IMR-90 (cell line): ENCODE measurements around the gene RORB. TPM values are rescaled to one million over a fixed set of nuclear protein-coding genes. Genes with fewer than 3 reads are reported as not detected.
A peak's percentile ranks its signal among the peaks of the same experiment; 100 is the strongest.

Experiments
- ATAC-seq: fragments of 200-7000 bp; cut with Tn5 transposase; 2 replicates; pipeline ENCODE4 v1.9.1; 2020; ENCODE audit warnings: low read depth, mild to moderate bottlenecking, moderate library complexity
- BruUV-seq: library from RNA; stranded (reverse); fragments of 400-500 nt; replicated peaks from 2 replicates; lab custom pipeline; 2021; lab: Mats Ljungman, UMichigan
- CTCF ChIA-PET: fragments of 300-600 bp; formaldehyde crosslinking; extraction: SDS; loops from one replicate; lab custom pipeline; 2021; ENCODE audit warnings: antibody characterized with exemption; lab: Yijun Ruan, JAX
- POLR2A ChIA-PET: fragments of 300-600 bp; sonication (Branson Sonifier 250); formaldehyde crosslinking; loops from one replicate; lab custom pipeline; 2022; ENCODE audit warnings: antibody characterized with exemption; ENCODE audit not compliant: unreplicated experiment; lab: Charles Lee
- DNase-seq: peaks from one replicate; pipeline ENCODE4 v3.0.0; 2013
- H2AFZ ChIP-seq: replicated peaks from 2 replicates; pipeline ENCODE3; 2013; ENCODE audit warnings: low read length, mild to moderate bottlenecking; ENCODE audit not compliant: poor library complexity
- H2AK5ac ChIP-seq: 2 replicates; pipeline ENCODE4 v1.6.1; 2013; ENCODE audit warnings: low read depth, low read length, inconsistent platforms
- H2AK9ac ChIP-seq: replicated peaks from 2 replicates; pipeline ENCODE3; 2013; ENCODE audit warnings: mild to moderate bottlenecking, low read depth, low read length, moderate library complexity; ENCODE audit not compliant: poor library complexity
- H2BK120ac ChIP-seq: 2 replicates; pipeline ENCODE4 v1.6.1; 2013; ENCODE audit warnings: low read depth, low read length, inconsistent platforms
- H2BK15ac ChIP-seq: 3 replicates; pipeline ENCODE4 v1.6.1; 2013; ENCODE audit warnings: low read depth, low read length, inconsistent platforms
- H2BK20ac ChIP-seq: 2 replicates; pipeline ENCODE4 v1.6.1; 2013; ENCODE audit warnings: low read depth, mild to moderate bottlenecking, inconsistent platforms, low read length, moderate library complexity
- H2BK5ac ChIP-seq: 2 replicates; pipeline ENCODE4 v1.6.1; 2013; ENCODE audit warnings: mild to moderate bottlenecking, low read depth, low read length, inconsistent platforms; ENCODE audit not compliant: poor library complexity, severe bottlenecking
- H3K14ac ChIP-seq: replicated peaks from 2 replicates; pipeline ENCODE4 v1.6.1; 2013; ENCODE audit warnings: low read depth, low read length, inconsistent platforms
- H3K18ac ChIP-seq: 2 replicates; pipeline ENCODE4 v1.6.1; 2013; ENCODE audit warnings: low read depth, low read length, control low read depth
- H3K23ac ChIP-seq: 2 replicates; pipeline ENCODE4 v1.6.1; 2013; ENCODE audit warnings: low read depth, low read length, inconsistent platforms
- H3K27ac ChIP-seq: 2 replicates; pipeline ENCODE4 v1.5.1; 2013; ENCODE audit warnings: mild to moderate bottlenecking, control low read depth, low read length; ENCODE audit not compliant: insufficient read depth
- H3K27me3 ChIP-seq: 2 replicates; pipeline ENCODE4 v1.6.1; 2013; ENCODE audit warnings: low read length; ENCODE audit not compliant: control insufficient read depth, insufficient read depth
- H3K36me3 ChIP-seq: 2 replicates; pipeline ENCODE4 v1.6.1; 2013; ENCODE audit warnings: low read length, mixed read lengths; ENCODE audit not compliant: control insufficient read depth, insufficient read depth
- H3K4ac ChIP-seq: 2 replicates; pipeline ENCODE4 v1.6.1; 2013; ENCODE audit warnings: low read depth, low read length, inconsistent platforms
- H3K4me1 ChIP-seq: 2 replicates; pipeline ENCODE4 v1.6.1; 2013; ENCODE audit warnings: low read length, mixed read lengths; ENCODE audit not compliant: control insufficient read depth, insufficient read depth
- H3K4me2 ChIP-seq: 2 replicates; pipeline ENCODE4 v1.6.1; 2013; ENCODE audit warnings: low read depth, mild to moderate bottlenecking, control low read depth, low read length, moderate library complexity
- H3K4me3 ChIP-seq: 2 replicates; pipeline ENCODE4 v1.5.1; 2013; ENCODE audit warnings: low read depth, mild to moderate bottlenecking, control low read depth, low read length, moderate library complexity; ENCODE audit not compliant: insufficient read depth
- H3K56ac ChIP-seq: 2 replicates; pipeline ENCODE4 v1.6.1; 2013; ENCODE audit warnings: low read length, inconsistent platforms; ENCODE audit not compliant: insufficient read depth; ENCODE audit errors: extremely low read depth
- H3K79me1 ChIP-seq, 2 experiments: 2 replicates each; pipeline ENCODE4 v1.6.1; 2013; ENCODE audit warnings: low read length in 2 of 2, inconsistent platforms in 1 of 2, low read depth in 1 of 2
- H3K9ac ChIP-seq: 2 replicates; pipeline ENCODE4 v1.6.1; 2013; ENCODE audit warnings: low read depth, low read length, control low read depth
- H3K9me1 ChIP-seq: 2 replicates; pipeline ENCODE4 v1.6.1; 2013; ENCODE audit warnings: low read length, inconsistent platforms; ENCODE audit not compliant: insufficient read depth
- H3K9me3 ChIP-seq: 2 replicates; pipeline ENCODE4 v1.6.1; 2013; ENCODE audit warnings: low read length; ENCODE audit not compliant: control insufficient read depth, insufficient read depth
- H4K20me1 ChIP-seq: 2 replicates; pipeline ENCODE4 v1.6.1; 2013; ENCODE audit warnings: low read length, inconsistent platforms; ENCODE audit not compliant: insufficient read depth
- H4K5ac ChIP-seq: 2 replicates; pipeline ENCODE4 v1.6.1; 2013; ENCODE audit warnings: mild to moderate bottlenecking, low read depth, low read length, control low read depth
- H4K8ac ChIP-seq, 2 experiments: 2 replicates each; pipeline ENCODE4 v1.6.1; 2013; ENCODE audit warnings: low read depth in 2 of 2, low read length in 2 of 2, control low read depth in 1 of 2, inconsistent platforms in 1 of 2
- H4K91ac ChIP-seq: 2 replicates; pipeline ENCODE4 v1.6.1; 2013; ENCODE audit warnings: low read depth, low read length, inconsistent platforms; ENCODE audit not compliant: insufficient read depth
- BHLHE40 ChIP-seq: fragments of 150-350 bp; IDR thresholded peaks from 2 replicates; pipeline ENCODE4 v1.6.1; 2016; ENCODE audit warnings: mild to moderate bottlenecking, low read depth, low read length
- CEBPB ChIP-seq: IDR thresholded peaks from 2 replicates; pipeline ENCODE4 v1.6.1; 2012; ENCODE audit warnings: low read depth, low read length, improper control_type of control experiment
- CHD1 ChIP-seq: IDR thresholded peaks from 2 replicates; pipeline ENCODE4 v1.6.1; 2012; ENCODE audit warnings: low read depth, low read length, improper control_type of control experiment
- ELK1 ChIP-seq: fragments of 150-350 bp; IDR thresholded peaks from 2 replicates; pipeline ENCODE4 v1.6.1; 2016; ENCODE audit warnings: low read depth, mild to moderate bottlenecking, low read length, moderate library complexity, borderline replicate concordance
- FOS ChIP-seq: fragments of 150-350 bp; IDR thresholded peaks from 2 replicates; pipeline ENCODE4 v1.6.1; 2016; ENCODE audit warnings: low read depth, low read length
- MAFK ChIP-seq: IDR thresholded peaks from 2 replicates; pipeline ENCODE4 v1.6.1; 2012; ENCODE audit warnings: low read depth, low read length, improper control_type of control experiment
- MAZ ChIP-seq: IDR thresholded peaks from 2 replicates; pipeline ENCODE4 v1.6.1; 2012; ENCODE audit warnings: low read depth, mild to moderate bottlenecking, low read length, improper control_type of control experiment, moderate library complexity, borderline replicate concordance
- MXI1 ChIP-seq: IDR thresholded peaks from 2 replicates; pipeline ENCODE4 v1.6.1; 2012; ENCODE audit warnings: low read depth, mild to moderate bottlenecking, low read length, moderate library complexity, borderline replicate concordance
- POLR2A ChIP-seq: IDR thresholded peaks from 2 replicates; pipeline ENCODE4 v1.6.1; 2012; ENCODE audit warnings: mild to moderate bottlenecking, low read depth, low read length
- RAD21 ChIP-seq: IDR thresholded peaks from 2 replicates; pipeline ENCODE4 v1.6.1; 2012; ENCODE audit warnings: low read length, improper control_type of control experiment
- RCOR1 ChIP-seq: IDR thresholded peaks from 2 replicates; pipeline ENCODE4 v1.6.1; 2012; ENCODE audit warnings: mild to moderate bottlenecking, low read length, improper control_type of control experiment; ENCODE audit not compliant: insufficient replicate concordance
- RFX5 ChIP-seq: IDR thresholded peaks from 2 replicates; pipeline ENCODE4 v1.8.0; 2012; ENCODE audit warnings: low read depth, mild to moderate bottlenecking, low read length, moderate library complexity
- SMC3 ChIP-seq: fragments of 150-350 bp; IDR thresholded peaks from 2 replicates; pipeline ENCODE4 v1.6.1; 2016; ENCODE audit warnings: low read depth, mild to moderate bottlenecking, antibody characterized with exemption, low read length, moderate library complexity
- USF2 ChIP-seq: fragments of 150-350 bp; IDR thresholded peaks from 2 replicates; pipeline ENCODE4 v1.6.1; 2017; ENCODE audit warnings: mild to moderate bottlenecking, antibody characterized with exemption, low read length, low read depth
- WGBS, 2 experiments: methylation state at CpG; one replicate each; pipeline versions ENCODE4 v1.1.5 to v1.1.7; 2013; ENCODE audit warnings: missing lambda C conversion rate in 2 of 2; ENCODE audit not compliant: insufficient read length in 1 of 2; ENCODE audit errors: extremely low coverage in 2 of 2; 5-methylcytosine and 5-hydroxymethylcytosine counted together
- dilution Hi-C: fragments of 300-500 bp; cut with HindIII; formaldehyde crosslinking; loops from one replicate; pipeline ENCODE4 v1.14.3; 2018; ENCODE audit warnings: low sequenced_read_pairs; ENCODE audit not compliant: unreplicated experiment
- in situ Hi-C: fragments of 300-500 bp; cut with MboI; formaldehyde crosslinking; loops from 3 replicates; pipeline ENCODE4 v1.14.3; 2019; ENCODE audit warnings: low sequenced_read_pairs, inconsistent platforms, mixed read lengths
- intact Hi-C: fragments of 100-400 bp; cut with micrococcal nuclease; formaldehyde crosslinking; loops from 2 replicates; pipeline ENCODE4 v1.10.0; 2022
- polyA plus RNA-seq, 3 experiments: library from polyadenylated mRNA; depleted of rRNA; stranded (reverse); fragments of >200 nt; gene quantifications; 2 replicates each; pipeline ENCODE4 v1.2.3, GENCODE V29; 2012; ENCODE audit warnings: low replicate concordance in 1 of 3
- total RNA-seq: library from RNA; depleted of rRNA; stranded (reverse); fragments of >200 nt; gene quantifications from 2 replicates; pipeline ENCODE4 v1.2.3, GENCODE V29; 2012
- TF ChIP-seq, protein P1 (sequence below): conservative IDR thresholded peaks from 2 replicates; pipeline ENCODE4 v1.5.1; 2012; ENCODE audit warnings: mild to moderate bottlenecking, low read depth, low read length, improper control_type of control experiment

The RORB gene
- total and polyA plus RNA-seq, 2 of the 4 experiments (the other 2 are of a cell fraction), result not detected

DNA sequence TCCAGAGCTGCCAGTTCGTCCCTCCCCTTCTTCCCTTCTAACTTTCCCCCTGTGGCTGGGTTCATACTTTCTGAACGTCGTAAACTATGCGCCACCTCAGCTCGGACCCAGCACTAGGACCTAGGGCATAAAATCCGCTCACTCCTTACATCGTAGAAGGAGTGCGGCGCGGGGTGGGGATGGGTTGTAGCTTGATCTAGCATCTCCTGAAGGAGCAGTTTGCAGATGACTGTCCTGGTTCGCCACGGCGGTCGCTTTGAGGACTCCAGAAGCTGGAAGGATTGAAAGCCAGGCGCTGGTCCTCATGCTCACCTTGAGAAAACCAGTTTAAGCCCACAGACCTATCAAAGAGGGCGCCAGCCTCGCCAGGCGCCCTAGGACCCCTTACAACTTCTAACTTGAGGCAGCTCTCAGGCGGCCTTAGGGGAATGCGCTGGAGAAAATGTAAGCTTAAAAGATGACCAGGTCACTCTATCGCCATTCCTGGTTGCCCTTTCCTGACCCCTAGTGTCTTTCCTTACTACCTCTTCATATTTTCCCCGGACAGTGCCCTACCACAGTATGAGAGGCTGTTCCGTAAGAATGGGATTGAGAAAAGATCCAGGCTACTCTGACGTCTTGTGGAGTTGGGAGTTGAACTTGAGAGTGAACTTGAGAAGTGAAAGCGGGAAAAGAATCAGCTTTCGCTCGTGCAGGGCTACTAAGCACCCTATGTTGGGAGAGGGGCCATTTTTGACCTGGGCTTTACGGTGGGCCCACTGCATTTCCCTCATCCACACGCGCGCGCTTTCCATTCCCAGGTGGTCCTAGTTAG lies 2.8 kb downstream of the RORB start:
- Histone ChIP-seq H2AFZ (peak overlapping the region; percentile 62), H3K23ac (no peak overlapping the region), H4K20me1 (no peaks in the 10 kb centered on the region), H2BK120ac (no peak overlapping the region), H4K91ac (no peak overlapping the region), H2AK9ac (no peak overlapping the region), H3K36me3 (no peaks in the 10 kb centered on the region), H2BK20ac (no peak overlapping the region), H2BK5ac (no peak overlapping the region), H3K9me1 (no peaks in the 10 kb centered on the region), H3K4me1 (no peaks in the 10 kb centered on the region), H3K9me3 (no peaks in the 10 kb centered on the region), H3K27ac (no peak overlapping the region), H3K27me3 (peaks cover 34% of the 10 kb centered on the region), H3K9ac (no peak overlapping the region), H3K4me2 (no peak overlapping the region), H4K5ac (no peak overlapping the region), H4K8ac (no peak overlapping the region), H3K18ac (no peak overlapping the region), H2BK15ac (no peak overlapping the region), H3K4ac (no peak overlapping the region), H2AK5ac (no peak overlapping the region), H3K4me3 (no peak overlapping the region), H3K56ac (no peak overlapping the region), H3K79me1 (no peaks in the 10 kb centered on the region), H3K14ac (no peak overlapping the region)
- dilution Hi-C loops, result no loop called here
- BruUV-seq, result no TSS peak
- CTCF ChIA-PET, result no interaction called here
- DNase-seq (no peak), ATAC-seq (no peak)
- no CpG with 5 or more reads among the region's 32 CpGs for WGBS, 2 experiments
- in situ Hi-C loops, result no loop called here
- intact Hi-C loops, result no loop called here
- POLR2A ChIA-PET, result interaction anchor here (0.6 kb wide), 1 partner anchor 620 kb away, joined by 3 read pairs; no protein-coding TSS in a partner anchor
- TF ChIP-seq MAZ, result no peak
- TF ChIP-seq ELK1, result no peak
- no peak for TF ChIP-seq RFX5
- TF ChIP-seq RCOR1, result no peak
- TF ChIP-seq BHLHE40, result no peak
- TF ChIP-seq SMC3, result no peak
- no peak for TF ChIP-seq MAFK
- TF ChIP-seq MXI1, result no peak
- TF ChIP-seq USF2, result no peak
- no peak for TF ChIP-seq RAD21
- no peak for TF ChIP-seq CHD1
- TF ChIP-seq, protein P1, sequence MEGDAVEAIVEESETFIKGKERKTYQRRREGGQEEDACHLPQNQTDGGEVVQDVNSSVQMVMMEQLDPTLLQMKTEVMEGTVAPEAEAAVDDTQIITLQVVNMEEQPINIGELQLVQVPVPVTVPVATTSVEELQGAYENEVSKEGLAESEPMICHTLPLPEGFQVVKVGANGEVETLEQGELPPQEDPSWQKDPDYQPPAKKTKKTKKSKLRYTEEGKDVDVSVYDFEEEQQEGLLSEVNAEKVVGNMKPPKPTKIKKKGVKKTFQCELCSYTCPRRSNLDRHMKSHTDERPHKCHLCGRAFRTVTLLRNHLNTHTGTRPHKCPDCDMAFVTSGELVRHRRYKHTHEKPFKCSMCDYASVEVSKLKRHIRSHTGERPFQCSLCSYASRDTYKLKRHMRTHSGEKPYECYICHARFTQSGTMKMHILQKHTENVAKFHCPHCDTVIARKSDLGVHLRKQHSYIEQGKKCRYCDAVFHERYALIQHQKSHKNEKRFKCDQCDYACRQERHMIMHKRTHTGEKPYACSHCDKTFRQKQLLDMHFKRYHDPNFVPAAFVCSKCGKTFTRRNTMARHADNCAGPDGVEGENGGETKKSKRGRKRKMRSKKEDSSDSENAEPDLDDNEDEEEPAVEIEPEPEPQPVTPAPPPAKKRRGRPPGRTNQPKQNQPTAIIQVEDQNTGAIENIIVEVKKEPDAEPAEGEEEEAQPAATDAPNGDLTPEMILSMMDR, result no peak
- no peak for TF ChIP-seq CEBPB
- TF ChIP-seq FOS, result no peak
- TF ChIP-seq POLR2A, result no peak
